ENCODE measurements around the gene GCSAM.

Gene GCSAM

GRCh38 chr3:112095731-112096130 is 37.3 kb downstream of the GCSAM start:
- no peak overlapping the region for H3K9ac ChIP-seq (ENCODE audit: low read length)
- H3K79me2 ChIP-seq (ENCODE audit: insufficient read depth, low read length) = no peaks in the 10 kb centered on the region
- H3F3A ChIP-seq (ENCODE audit: insufficient read depth, low read length) = peaks cover 5% of the 10 kb centered on the region; the same call in 1 of the 2 replicates
- H2AFZ ChIP-seq (ENCODE audit: low read length) = no peak overlapping the region
- no peaks in the 10 kb centered on the region for H3K27me3 ChIP-seq (ENCODE audit: insufficient read depth, low read length)
- no peak overlapping the region for H3K4me3 ChIP-seq (ENCODE audit: low read depth, low read length, poor library complexity, severe bottlenecking)
- no peak overlapping the region for H3K4me2 ChIP-seq (ENCODE audit: low read length)
- no peaks in the 10 kb centered on the region for H3K36me3 ChIP-seq (ENCODE audit: insufficient read depth, low read length)
- no peaks in the 10 kb centered on the region for H3K9me3 ChIP-seq (ENCODE audit: low read length)
- no peaks in the 10 kb centered on the region for H3K9me2 ChIP-seq (ENCODE audit: low read depth, low read length)
- peaks cover 25% of the 10 kb centered on the region for H3K4me1 ChIP-seq (ENCODE audit: insufficient read depth, low read length, severe bottlenecking)
- H4K20me1 ChIP-seq (ENCODE audit: insufficient read depth, low read length) = no peaks in the 10 kb centered on the region
- H3K27ac ChIP-seq (ENCODE audit: low read depth, low read length, poor library complexity, severe bottlenecking) = no peak overlapping the region
- no peak for TF ChIP-seq EZH2 (IDR thresholded peaks at IDR 0.05; ENCODE audit: borderline replicate concordance, low read length)
- TF ChIP-seq, protein P1, sequence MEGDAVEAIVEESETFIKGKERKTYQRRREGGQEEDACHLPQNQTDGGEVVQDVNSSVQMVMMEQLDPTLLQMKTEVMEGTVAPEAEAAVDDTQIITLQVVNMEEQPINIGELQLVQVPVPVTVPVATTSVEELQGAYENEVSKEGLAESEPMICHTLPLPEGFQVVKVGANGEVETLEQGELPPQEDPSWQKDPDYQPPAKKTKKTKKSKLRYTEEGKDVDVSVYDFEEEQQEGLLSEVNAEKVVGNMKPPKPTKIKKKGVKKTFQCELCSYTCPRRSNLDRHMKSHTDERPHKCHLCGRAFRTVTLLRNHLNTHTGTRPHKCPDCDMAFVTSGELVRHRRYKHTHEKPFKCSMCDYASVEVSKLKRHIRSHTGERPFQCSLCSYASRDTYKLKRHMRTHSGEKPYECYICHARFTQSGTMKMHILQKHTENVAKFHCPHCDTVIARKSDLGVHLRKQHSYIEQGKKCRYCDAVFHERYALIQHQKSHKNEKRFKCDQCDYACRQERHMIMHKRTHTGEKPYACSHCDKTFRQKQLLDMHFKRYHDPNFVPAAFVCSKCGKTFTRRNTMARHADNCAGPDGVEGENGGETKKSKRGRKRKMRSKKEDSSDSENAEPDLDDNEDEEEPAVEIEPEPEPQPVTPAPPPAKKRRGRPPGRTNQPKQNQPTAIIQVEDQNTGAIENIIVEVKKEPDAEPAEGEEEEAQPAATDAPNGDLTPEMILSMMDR (IDR thresholded peaks at IDR 0.05; ENCODE audit: low read length) = no peak

DNA sequence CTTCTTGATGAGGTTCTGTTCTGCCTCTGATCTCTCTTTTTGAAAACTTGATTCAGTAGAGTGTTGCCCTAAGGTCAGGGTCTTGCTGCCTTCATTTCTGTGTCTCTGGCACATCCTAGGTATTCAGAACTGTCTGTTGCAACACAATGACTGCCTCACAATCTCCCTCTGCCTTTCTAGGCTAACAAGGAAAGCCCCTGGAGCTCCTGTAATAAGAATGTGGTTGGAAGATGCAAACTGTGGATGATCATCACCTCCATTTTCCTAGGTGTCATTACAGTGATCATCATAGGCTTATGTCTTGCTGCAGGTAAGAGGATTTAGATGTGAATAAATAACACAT is 39.9 kb downstream of the GCSAM start:
- Histone ChIP-seq H3K4me3 (ENCODE audit: low read depth, low read length, poor library complexity, severe bottlenecking) (no peak overlapping the region), H3K79me2 (ENCODE audit: insufficient read depth, low read length) (no peaks in the 10 kb centered on the region), H3K27me3 (ENCODE audit: insufficient read depth, low read length) (no peaks in the 10 kb centered on the region), H3K36me3 (ENCODE audit: insufficient read depth, low read length) (no peaks in the 10 kb centered on the region), H2AFZ (ENCODE audit: low read length) (no peak overlapping the region), H3K9ac (ENCODE audit: low read length) (no peak overlapping the region), H3K4me2 (ENCODE audit: low read length) (0 out of 2 replicates have a peak overlapping the region, but pooled peaks have one; percentile 44), H4K20me1 (ENCODE audit: insufficient read depth, low read length) (no peaks in the 10 kb centered on the region), H3F3A (ENCODE audit: insufficient read depth, low read length) (peaks cover 5% of the 10 kb centered on the region; the same call in 1 of the 2 replicates), H3K9me3 (ENCODE audit: low read length) (no peaks in the 10 kb centered on the region), H3K9me2 (ENCODE audit: low read depth, low read length) (no peaks in the 10 kb centered on the region), H3K4me1 (ENCODE audit: insufficient read depth, low read length, severe bottlenecking) (peaks cover 40% of the 10 kb centered on the region), H3K27ac (ENCODE audit: low read depth, low read length, poor library complexity, severe bottlenecking) (peak overlapping the region; percentile 78)
- TF ChIP-seq, protein P1 (IDR thresholded peaks at IDR 0.05; ENCODE audit: low read length) = no peak
- TF ChIP-seq EZH2 (IDR thresholded peaks at IDR 0.05; ENCODE audit: borderline replicate concordance, low read length) = no peak

DNA sequence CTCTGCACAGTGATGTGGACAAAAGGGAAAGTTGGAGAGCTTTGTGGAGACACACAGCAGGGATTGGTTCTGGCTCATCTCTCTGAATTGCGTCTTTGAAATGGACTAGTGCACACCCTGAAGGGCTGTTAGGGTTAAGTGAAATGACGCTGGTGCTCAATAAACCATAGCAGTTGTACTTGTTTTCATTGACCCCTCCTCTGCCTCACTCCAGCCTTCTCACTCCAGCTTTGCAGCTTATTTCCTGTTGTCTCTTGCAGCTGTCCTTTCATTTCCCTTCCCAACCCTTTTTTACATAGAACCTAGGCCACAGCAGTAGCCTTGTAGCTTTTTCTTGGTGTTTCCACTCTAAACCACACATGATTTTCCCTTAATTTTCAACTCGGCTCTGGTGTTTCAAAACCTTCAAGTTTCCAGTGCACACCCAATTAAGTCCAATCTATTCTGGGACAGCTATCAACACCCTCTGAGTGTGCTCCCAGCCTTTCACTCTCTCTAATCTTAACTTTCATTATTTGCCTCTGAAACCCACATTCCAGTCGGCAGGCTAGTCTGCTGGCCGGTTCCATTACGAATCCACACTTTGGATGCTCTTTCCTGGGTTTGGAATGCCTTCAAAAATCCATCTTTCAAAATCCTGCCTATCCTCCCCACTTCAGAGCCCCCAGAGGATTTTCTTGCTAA is 40.4 kb downstream of the GCSAM start:
- Histone ChIP-seq H3K4me2 (ENCODE audit: low read length) (peak overlapping the region; percentile 44), H3K9me3 (ENCODE audit: low read length) (no peaks in the 10 kb centered on the region), H3K27ac (ENCODE audit: low read depth, low read length, poor library complexity, severe bottlenecking) (peak overlapping the region; percentile 78), H4K20me1 (ENCODE audit: insufficient read depth, low read length) (no peaks in the 10 kb centered on the region), H3K4me3 (ENCODE audit: low read depth, low read length, poor library complexity, severe bottlenecking) (no peak overlapping the region), H3K9me2 (ENCODE audit: low read depth, low read length) (no peaks in the 10 kb centered on the region), H3K79me2 (ENCODE audit: insufficient read depth, low read length) (no peaks in the 10 kb centered on the region), H3K27me3 (ENCODE audit: insufficient read depth, low read length) (no peaks in the 10 kb centered on the region), H3K4me1 (ENCODE audit: insufficient read depth, low read length, severe bottlenecking) (peaks cover 45% of the 10 kb centered on the region), H3K9ac (ENCODE audit: low read length) (peak overlapping the region; percentile 35; the same call in 1 of the 2 replicates), H2AFZ (ENCODE audit: low read length) (no peak overlapping the region), H3K36me3 (ENCODE audit: insufficient read depth, low read length) (no peaks in the 10 kb centered on the region), H3F3A (ENCODE audit: insufficient read depth, low read length) (peaks cover 5% of the 10 kb centered on the region; the same call in 1 of the 2 replicates)
- TF ChIP-seq, protein P1 (IDR thresholded peaks at IDR 0.05; ENCODE audit: low read length) = no peak
- TF ChIP-seq EZH2 (IDR thresholded peaks at IDR 0.05; ENCODE audit: borderline replicate concordance, low read length) = no peak

Data from OCI-LY1 (cell line).